KBM-7 (cell line): ENCODE data around the gene SUSD3.

Experiments
- DNase-seq: peaks from one replicate; pipeline ENCODE4 v3.0.0-alpha.2; 2015
- in situ Hi-C: fragments of 300-500 bp; cut with MboI; formaldehyde crosslinking; loops from 2 replicates; pipeline ENCODE4 v1.14.3; 2020; ENCODE audit warnings: low sequenced_read_pairs, low pct_unique_long_range_greater_than_20kb, mixed read lengths

The SUSD3 gene

GRCh38 chr9:93087971-93088655, 29.6 kb downstream of the SUSD3 start:
- DNase-seq, result no peak
- in situ Hi-C loops, result no loop called here

- no peak for DNase-seq
- in situ Hi-C loops, result no loop called here
Measured at GRCh38 chr9:93088656-93089015, 30.1 kb downstream of the SUSD3 start.

- in situ Hi-C loops, result no loop called here
- no peak for DNase-seq
Measured at GRCh38 chr9:93089024-93089423, 30.5 kb downstream of the SUSD3 start.

DNA sequence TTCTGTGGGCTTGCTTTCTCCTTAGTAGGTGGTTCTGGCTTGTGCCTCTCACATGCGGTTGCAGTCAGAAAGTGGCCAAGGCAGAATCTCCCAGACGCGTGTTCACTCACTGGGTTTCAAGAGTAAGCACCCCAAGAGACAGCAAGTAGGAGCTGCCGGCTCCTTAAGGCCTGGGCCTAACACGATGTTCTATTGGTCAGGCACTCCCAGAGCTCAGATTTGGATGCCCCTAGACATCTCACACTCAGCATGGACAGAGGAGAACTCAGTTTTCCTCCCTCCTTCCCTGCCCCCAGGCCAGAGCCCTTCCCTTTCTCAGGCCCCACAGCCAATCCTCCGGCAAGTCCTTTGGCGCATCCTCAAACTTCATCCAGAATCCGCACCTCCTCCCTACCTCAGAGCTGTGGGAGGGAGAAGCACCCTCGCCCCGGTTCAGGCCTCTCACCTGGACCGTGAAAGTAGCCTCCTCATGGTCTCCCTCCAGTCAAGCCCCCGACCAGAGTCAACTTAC, 31.0 kb downstream of the SUSD3 start:
- in situ Hi-C loops, result no loop called here

DNA sequence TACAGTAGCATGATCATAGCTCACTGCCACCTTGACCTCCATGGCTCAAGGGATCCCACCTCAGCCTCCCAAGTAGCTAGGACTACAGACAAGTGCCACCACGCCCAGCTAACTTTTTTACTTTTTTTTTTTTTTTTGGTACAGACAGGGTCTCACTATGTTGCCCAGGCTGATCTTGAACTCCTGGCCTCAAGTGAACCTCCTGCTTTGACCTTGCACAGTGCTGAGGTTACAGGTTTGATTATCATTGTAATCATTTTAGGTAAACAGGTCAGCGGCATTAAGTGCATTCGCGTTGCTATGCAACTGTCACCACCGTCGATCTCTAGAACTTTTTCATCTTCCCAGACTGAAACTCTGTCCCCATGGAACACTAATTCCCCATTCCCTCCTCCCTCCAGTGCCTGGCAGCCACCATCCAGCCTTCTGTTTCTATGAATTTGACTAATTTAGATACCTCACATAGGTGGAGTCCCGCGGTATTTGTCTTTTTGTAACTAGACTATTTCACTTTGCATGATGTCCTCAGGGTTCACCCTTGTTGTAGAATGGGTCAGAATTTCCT, 31.7 kb downstream of the SUSD3 start:
- in situ Hi-C loops, result no loop called here
- DNase-seq, result no peak

More for the DNA sequence above, 31.0 kb downstream of the SUSD3 start:
- DNase-seq, result no peak

GRCh38 chr9:93091056-93091452, 32.6 kb downstream of the SUSD3 start:
- no peak for DNase-seq
- in situ Hi-C loops, result no loop called here

- DNase-seq, result no peak
Measured at GRCh38 chr9:93091453-93092081, 33.1 kb downstream of the SUSD3 start.

GRCh38 chr9:93092251-93092991, 33.9 kb downstream of the SUSD3 start:
- DNase-seq, result no peak
- in situ Hi-C loops, result no loop called here

More at GRCh38 chr9:93091453-93092081, 33.1 kb downstream of the SUSD3 start:
- in situ Hi-C loops, result no loop called here

DNA sequence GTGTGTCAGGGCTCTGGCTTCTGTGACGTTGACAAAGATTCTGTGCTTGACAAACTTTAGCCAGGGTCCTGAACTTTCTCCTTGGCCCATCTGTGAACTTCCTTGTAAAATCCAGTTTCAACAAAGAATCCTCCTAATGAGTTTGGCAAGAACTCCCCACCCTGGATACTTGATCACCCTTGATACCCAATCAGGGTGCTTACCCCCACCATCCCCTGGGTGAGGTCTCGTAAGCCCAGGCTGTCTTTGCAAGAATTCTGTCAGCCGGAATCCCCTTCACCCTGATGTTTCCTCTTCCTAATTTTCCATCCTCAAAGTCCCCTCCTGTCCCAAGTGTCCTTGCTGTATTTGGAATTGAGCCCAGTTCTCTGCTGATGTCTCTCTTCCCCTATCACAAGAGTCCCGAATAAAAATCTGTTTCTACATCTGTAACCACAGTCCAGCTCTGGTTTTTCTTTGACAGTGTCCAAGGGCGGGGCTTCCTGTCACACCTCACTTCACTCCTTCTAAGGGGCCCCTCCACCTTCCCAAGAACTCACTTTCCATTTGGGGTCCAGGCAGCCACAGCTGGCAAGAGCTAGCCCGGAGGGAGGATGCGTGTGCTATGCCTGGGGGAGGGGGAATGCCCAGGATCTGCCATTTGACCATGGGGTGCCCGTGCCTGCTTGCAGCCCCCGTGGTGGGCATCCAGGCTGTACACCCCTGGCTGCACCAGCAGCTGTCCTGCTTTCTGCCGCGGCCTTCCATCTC, 34.8 kb downstream of the SUSD3 start:
- in situ Hi-C loops, result no loop called here
- DNase-seq, result peak; percentile 70

GRCh38 chr9:93093877-93094657, 35.6 kb downstream of the SUSD3 start:
- no peak for DNase-seq
- in situ Hi-C loops, result no loop called here

GRCh38 chr9:93094658-93095204, 36.2 kb downstream of the SUSD3 start:
- in situ Hi-C loops, result no loop called here
- DNase-seq, result peak; percentile 68

DNA sequence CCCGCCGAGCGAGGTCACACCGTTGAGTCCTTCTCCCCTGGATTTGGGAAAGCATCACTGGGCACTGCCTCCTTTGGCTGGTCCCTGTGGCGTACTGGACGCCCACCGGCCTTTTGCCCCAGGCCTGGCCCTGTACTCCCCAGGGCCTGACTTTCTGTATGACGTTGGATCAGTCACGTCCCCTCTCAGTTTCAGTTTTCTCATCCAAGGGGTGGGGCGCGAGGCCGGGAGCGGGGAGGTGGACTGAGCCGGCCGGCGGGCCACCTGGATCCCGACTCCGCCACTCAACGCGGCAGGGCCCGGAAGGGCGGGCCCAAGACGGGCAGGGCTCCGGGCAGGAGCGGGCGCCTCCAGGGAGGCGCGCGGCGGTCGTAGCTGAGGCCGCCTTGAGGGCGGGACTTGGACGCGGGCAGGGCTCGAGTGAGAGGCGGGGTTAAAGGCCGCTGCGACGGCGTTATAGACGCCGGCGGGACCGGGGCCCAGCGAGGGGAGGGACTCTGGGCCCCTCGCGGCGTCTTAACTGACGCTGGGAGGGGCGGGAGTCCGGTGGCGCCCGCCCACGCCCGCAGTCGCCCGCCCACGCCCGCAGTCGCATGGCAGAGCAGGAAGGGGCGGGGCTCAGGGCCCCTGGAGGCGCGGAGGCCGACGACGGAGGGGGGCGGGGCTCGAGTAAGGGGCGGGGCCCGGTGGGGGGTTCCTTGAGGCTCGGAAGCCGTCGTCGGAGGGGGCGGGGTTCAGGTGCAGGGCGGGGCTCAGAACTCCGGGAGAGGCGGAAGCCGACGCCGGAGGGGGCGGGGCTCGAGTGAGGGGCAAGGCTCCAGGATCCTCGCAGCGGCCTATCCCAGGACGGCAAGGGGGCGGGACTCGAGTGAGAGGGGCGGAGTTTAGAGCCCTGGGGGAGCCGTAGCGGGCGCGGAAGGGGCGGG, 37.0 kb downstream of the SUSD3 start:
- DNase-seq, result peak; percentile 98
- in situ Hi-C loops, result no loop called here

DNA sequence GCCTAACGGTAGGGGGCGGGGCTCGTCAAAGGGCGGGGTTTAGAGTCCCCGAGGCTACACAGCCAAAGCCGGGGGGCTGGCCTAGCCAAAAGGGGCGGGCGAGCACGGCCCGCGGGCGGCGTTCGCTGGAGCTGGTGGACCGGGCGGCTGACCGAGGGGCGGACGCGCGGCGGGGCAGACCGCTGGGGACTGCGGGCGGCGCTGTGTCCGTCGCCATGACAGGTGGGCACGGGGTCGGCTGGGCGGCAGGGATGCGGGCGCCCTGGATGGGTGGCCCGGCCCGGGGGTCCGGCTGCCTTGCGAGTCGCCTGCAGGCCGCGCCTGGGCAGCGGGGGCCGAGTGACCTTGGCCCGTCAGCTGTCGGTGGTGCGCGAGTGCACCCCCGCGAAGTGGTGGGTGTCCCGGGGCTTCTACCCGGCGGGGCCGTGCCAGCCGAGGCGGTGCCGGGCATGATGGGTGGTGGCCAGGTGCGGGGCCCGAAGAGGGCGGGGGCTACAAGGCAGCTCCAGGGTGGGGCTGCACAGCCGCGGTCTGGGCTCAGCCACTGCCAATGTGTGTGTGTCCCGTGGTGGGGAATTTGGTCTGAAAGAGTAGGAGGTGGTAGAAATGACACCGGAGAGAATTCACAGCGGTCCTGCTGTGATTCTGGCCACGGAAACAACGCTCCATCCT, 37.8 kb downstream of the SUSD3 start, which contains the start of gene CARD19:
Gene CARD19, plus strand, starts transcription at position 87 of the 672 bp plus-strand sequence. Its CDS starts 129 bp downstream, at position 216.
- peak; percentile 41 for DNase-seq
- in situ Hi-C loops, result no loop called here

DNA sequence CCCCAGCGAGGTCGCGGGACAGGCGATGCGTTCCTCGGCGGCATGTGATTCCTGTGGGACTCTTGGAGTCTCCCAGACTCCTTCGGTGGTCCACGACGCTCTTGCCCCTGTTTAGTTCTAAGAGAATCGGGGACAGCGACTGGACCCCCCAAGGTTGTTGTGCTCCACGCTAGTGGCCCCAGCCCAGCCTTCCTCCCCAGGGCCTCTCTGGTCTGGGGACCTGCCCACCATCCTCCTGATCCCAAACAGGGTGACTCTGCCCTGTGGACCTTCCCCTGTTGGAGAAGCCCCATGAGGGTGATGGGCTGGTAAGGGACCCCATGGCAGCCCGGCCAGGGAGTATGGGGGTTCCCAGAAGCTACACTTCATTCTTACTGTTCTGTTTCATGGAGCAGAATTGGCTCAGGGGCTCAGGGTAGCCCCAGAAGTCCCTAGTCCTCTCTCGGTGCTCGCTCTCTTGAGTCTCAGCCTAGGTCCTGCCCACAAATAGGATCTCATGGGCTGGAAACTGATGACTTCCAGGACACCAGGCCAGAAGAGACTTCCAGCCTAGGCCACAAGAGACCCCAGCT, 38.4 kb downstream of the SUSD3 start:
- DNase-seq, result no peak
- in situ Hi-C loops, result no loop called here

- no peak for DNase-seq
- in situ Hi-C loops, result no loop called here
Measured at GRCh38 chr9:93097511-93098201, 39.2 kb downstream of the SUSD3 start.
